ENCODE results near the gene NUDT8. TPM values are rescaled to one million over a fixed set of nuclear protein-coding genes. Genes with fewer than 3 reads are reported as not detected.

NUDT8 gene
- total RNA-seq, 1 donor from 2014 or later, result 102 TPM

DNA sequence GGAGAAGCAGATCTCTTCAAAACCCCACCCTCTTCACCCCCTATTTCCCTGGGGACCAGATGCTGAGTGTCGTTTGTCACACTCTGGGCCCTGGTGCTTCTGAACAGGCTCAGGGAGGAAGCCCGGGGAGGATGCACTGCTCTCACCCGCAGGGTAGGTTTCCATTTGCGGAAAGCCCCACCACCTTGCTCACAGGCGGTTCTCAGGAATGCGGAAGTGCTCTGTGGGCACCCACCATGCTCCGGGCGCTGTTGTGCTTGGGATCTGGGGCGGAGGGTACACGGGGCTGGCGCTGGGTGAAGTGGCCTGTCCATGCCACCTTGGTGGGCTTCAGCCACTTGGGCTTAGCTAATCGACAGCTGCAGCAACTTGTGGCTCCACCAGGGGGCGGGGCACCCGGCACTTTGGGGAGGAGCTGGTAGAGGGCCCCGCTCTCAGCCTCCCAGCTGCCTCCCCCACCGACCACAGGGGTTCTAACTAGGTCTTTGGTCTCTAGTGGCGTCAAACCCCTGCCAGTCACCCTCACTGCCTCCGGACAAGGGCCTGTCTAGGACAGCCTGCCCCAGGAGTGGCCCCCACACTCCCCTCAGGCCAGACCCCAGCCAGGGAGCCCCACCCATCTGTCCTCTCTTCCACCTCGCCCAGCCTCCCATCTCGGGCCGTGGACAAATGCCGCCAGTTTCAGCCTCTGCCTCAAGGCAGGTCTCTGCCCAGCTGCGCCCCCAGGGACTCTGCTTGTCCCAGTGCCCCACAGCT is 15.6 kb downstream of the NUDT8 start:
- H3K27ac ChIP-seq (replicated peaks), result peak overlapping the region; percentile 72
- H3K4me1 ChIP-seq, result peaks cover 55% of the 10 kb centered on the region
- no peaks in the 10 kb centered on the region for H3K9me3 ChIP-seq (replicated peaks)
- peak overlapping the region; percentile 61 for H3K4me3 ChIP-seq
- intact Hi-C loops (cut with micrococcal nuclease), result no loop called here
- H3K27me3 ChIP-seq (ENCODE audit: low read depth), result peaks cover 19% of the 10 kb centered on the region
- TF ChIP-seq, protein P1, sequence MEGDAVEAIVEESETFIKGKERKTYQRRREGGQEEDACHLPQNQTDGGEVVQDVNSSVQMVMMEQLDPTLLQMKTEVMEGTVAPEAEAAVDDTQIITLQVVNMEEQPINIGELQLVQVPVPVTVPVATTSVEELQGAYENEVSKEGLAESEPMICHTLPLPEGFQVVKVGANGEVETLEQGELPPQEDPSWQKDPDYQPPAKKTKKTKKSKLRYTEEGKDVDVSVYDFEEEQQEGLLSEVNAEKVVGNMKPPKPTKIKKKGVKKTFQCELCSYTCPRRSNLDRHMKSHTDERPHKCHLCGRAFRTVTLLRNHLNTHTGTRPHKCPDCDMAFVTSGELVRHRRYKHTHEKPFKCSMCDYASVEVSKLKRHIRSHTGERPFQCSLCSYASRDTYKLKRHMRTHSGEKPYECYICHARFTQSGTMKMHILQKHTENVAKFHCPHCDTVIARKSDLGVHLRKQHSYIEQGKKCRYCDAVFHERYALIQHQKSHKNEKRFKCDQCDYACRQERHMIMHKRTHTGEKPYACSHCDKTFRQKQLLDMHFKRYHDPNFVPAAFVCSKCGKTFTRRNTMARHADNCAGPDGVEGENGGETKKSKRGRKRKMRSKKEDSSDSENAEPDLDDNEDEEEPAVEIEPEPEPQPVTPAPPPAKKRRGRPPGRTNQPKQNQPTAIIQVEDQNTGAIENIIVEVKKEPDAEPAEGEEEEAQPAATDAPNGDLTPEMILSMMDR (IDR thresholded peaks at IDR 0.05; ENCODE audit: borderline replicate concordance), result peak; percentile 79
- DNase-seq, result peak; percentile 60
- H3K36me3 ChIP-seq, result peaks cover 41% of the 10 kb centered on the region

GRCh38 chr11:67613313-67613959 is 16.3 kb downstream of the NUDT8 start:
- H3K27ac ChIP-seq (replicated peaks), result peak overlapping the region; percentile 72
- H3K4me1 ChIP-seq, result peaks cover 62% of the 10 kb centered on the region
- DNase-seq, result no peak
- peaks cover 48% of the 10 kb centered on the region for H3K36me3 ChIP-seq
- H3K9me3 ChIP-seq (replicated peaks), result no peaks in the 10 kb centered on the region
- H3K27me3 ChIP-seq (ENCODE audit: low read depth), result peaks cover 19% of the 10 kb centered on the region
- peak overlapping the region; percentile 61 for H3K4me3 ChIP-seq
- intact Hi-C loops (cut with micrococcal nuclease), result no loop called here
- TF ChIP-seq, protein P1 (IDR thresholded peaks at IDR 0.05; ENCODE audit: borderline replicate concordance), result no peak

- Histone ChIP-seq H3K36me3 (peaks cover 52% of the 10 kb centered on the region), H3K4me1 (peaks cover 69% of the 10 kb centered on the region), H3K27me3 (ENCODE audit: low read depth) (peaks cover 19% of the 10 kb centered on the region), H3K4me3 (no peak overlapping the region), H3K9me3 (replicated peaks) (no peaks in the 10 kb centered on the region), H3K27ac (replicated peaks) (no peak overlapping the region)
- no peak for DNase-seq
- intact Hi-C loops (cut with micrococcal nuclease), result no loop called here
- TF ChIP-seq, protein P1 (IDR thresholded peaks at IDR 0.05; ENCODE audit: borderline replicate concordance), result no peak
Observed at GRCh38 chr11:67612751-67613150, 17.0 kb downstream of the NUDT8 start.

- Histone ChIP-seq H3K4me1 (peaks cover 70% of the 10 kb centered on the region), H3K36me3 (peaks cover 52% of the 10 kb centered on the region), H3K9me3 (replicated peaks) (no peaks in the 10 kb centered on the region), H3K27me3 (ENCODE audit: low read depth) (peaks cover 19% of the 10 kb centered on the region), H3K4me3 (no peak overlapping the region), H3K27ac (replicated peaks) (no peak overlapping the region)
- TF ChIP-seq, protein P1 (IDR thresholded peaks at IDR 0.05; ENCODE audit: borderline replicate concordance), result no peak
- intact Hi-C loops (cut with micrococcal nuclease), result no loop called here
- DNase-seq, result no peak
Observed at GRCh38 chr11:67611704-67612587, 17.8 kb downstream of the NUDT8 start.

DNA sequence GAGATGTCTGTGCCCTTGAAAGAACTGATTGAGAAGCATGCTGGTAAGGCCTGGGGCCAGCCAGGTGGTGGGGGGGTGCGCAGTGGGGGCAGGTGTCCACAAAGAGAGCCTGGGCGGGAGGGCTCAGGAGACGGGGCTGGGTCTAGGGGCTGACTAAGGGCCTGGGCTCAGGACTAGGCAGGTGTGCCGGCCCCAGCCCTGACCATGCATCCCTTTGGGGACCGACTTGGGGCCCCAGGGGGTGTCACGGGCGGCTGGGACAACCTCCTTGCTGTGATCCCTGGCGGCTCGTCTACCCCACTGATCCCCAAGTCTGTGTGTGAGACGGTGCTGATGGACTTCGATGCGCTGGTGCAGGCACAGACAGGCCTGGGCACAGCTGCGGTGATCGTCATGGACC is 18.6 kb downstream of the NUDT8 start:
- H3K4me3 ChIP-seq, result no peak overlapping the region
- no peaks in the 10 kb centered on the region for H3K9me3 ChIP-seq (replicated peaks)
- H3K36me3 ChIP-seq, result peaks cover 52% of the 10 kb centered on the region
- no peak overlapping the region for H3K27ac ChIP-seq (replicated peaks)
- intact Hi-C loops (cut with micrococcal nuclease), result no loop called here
- peaks cover 16% of the 10 kb centered on the region for H3K27me3 ChIP-seq (ENCODE audit: low read depth)
- DNase-seq, result no peak
- TF ChIP-seq, protein P1 (IDR thresholded peaks at IDR 0.05; ENCODE audit: borderline replicate concordance), result no peak
- peaks cover 67% of the 10 kb centered on the region for H3K4me1 ChIP-seq

Data from left ventricle myocardium inferior (tissue), 1 donor.